NCI-H187 treated with DMSO at 0.1 percent for 48 hours (cell line): ENCODE results near the gene AVL9.

Experiments used
- DNase-seq: peaks from one replicate; lab custom pipeline; 2025; lab: John Stamatoyannopoulos, UW

The AVL9 gene

GRCh38 chr7:32535162-32535702, 39.9 kb downstream of the AVL9 start:
- DNase-seq: no peak

- no peak for DNase-seq
Measured at GRCh38 chr7:32536016-32536415, 40.7 kb downstream of the AVL9 start.

GRCh38 chr7:32536585-32536984, 41.3 kb downstream of the AVL9 start:
- DNase-seq: no peak

- no peak for DNase-seq
Measured at GRCh38 chr7:32537760-32538159, 42.5 kb downstream of the AVL9 start.

- no peak for DNase-seq
Measured at GRCh38 chr7:32539366-32539765, 44.1 kb downstream of the AVL9 start.

- no peak for DNase-seq
Measured at GRCh38 chr7:32539919-32540531, 44.7 kb downstream of the AVL9 start.

- no peak for DNase-seq
Measured at GRCh38 chr7:32542595-32542994, 47.3 kb downstream of the AVL9 start.

- DNase-seq: no peak
Measured at GRCh38 chr7:32559480-32559879, 64.2 kb downstream of the AVL9 start.

GRCh38 chr7:32560075-32560474, 64.8 kb downstream of the AVL9 start:
- no peak for DNase-seq

- no peak for DNase-seq
Measured at GRCh38 chr7:32561613-32562012, 66.3 kb downstream of the AVL9 start.

GRCh38 chr7:32564542-32564941, 69.3 kb downstream of the AVL9 start:
- no peak for DNase-seq

- no peak for DNase-seq
Measured at GRCh38 chr7:32569388-32570289, 74.3 kb downstream of the AVL9 start.

- DNase-seq: no peak
Measured at GRCh38 chr7:32573110-32573687, 77.9 kb downstream of the AVL9 start.

GRCh38 chr7:32574626-32575025, 79.3 kb downstream of the AVL9 start:
- no peak for DNase-seq

- DNase-seq: no peak
Measured at GRCh38 chr7:32577421-32577820, 82.1 kb downstream of the AVL9 start.

- no peak for DNase-seq
Measured at GRCh38 chr7:32579776-32580175, 84.5 kb downstream of the AVL9 start.

- DNase-seq: no peak
Measured at GRCh38 chr7:32580646-32581045, 85.4 kb downstream of the AVL9 start.

- DNase-seq: no peak
Measured at GRCh38 chr7:32582036-32582435, 86.7 kb downstream of the AVL9 start.

- DNase-seq: no peak
Measured at GRCh38 chr7:32583791-32584190, 88.5 kb downstream of the AVL9 start.

- no peak for DNase-seq
Measured at GRCh38 chr7:32586291-32587221, 91.3 kb downstream of the AVL9 start.

- no peak for DNase-seq
Measured at GRCh38 chr7:32587411-32587948, 92.2 kb downstream of the AVL9 start.
